Cardiac muscle cell (in vitro differentiated cells and primary cell): ENCODE results near the gene GREB1. TPM values are rescaled to one million over a fixed set of nuclear protein-coding genes. Genes with fewer than 3 reads are reported as not detected.

Experiments
- DNase-seq, 2 donors: peaks; one replicate each; pipeline versions ENCODE4 v3.0.0 to v3.0.0-alpha.2; 2010 to 2017; ENCODE audit warnings: low read depth in 1 of 2, low spot score in 1 of 2
- H3K27ac ChIP-seq: fragments of 200-600 bp; sonication (generic); 2 replicates; pipeline ENCODE4 v1.5.1; 2016
- H3K27me3 ChIP-seq: fragments of 200-600 bp; sonication (generic); 2 replicates; pipeline ENCODE4 v1.6.0; 2016; ENCODE audit warnings: control low read depth
- H3K36me3 ChIP-seq: fragments of 200-600 bp; sonication (generic); 2 replicates; pipeline ENCODE4 v1.5.1; 2016; ENCODE audit warnings: control low read depth
- H3K4me1 ChIP-seq: fragments of 200-600 bp; sonication (generic); 2 replicates; pipeline ENCODE4 v1.8.1; 2017; ENCODE audit warnings: low read depth, mild to moderate bottlenecking, mixed run types
- H3K4me3 ChIP-seq: fragments of 200-600 bp; sonication (generic); 2 replicates; pipeline ENCODE4 v1.5.1; 2016; ENCODE audit warnings: mild to moderate bottlenecking
- H3K9me3 ChIP-seq: fragments of 200-600 bp; sonication (generic); 2 replicates; pipeline ENCODE4 v1.5.1; 2017; ENCODE audit warnings: low read depth, mild to moderate bottlenecking, control low read depth
- CTCF ChIP-seq: IDR thresholded peaks from 2 replicates; pipeline ENCODE4 v1.5.1; 2012; ENCODE audit warnings: low read depth, mild to moderate bottlenecking, low read length
- polyA plus RNA-seq: library from polyadenylated mRNA; unstranded; fragments of >200 nt; fragmentation: Nextera tagmentation; extraction: Ambion mirVana; gene quantifications from 2 replicates; pipeline ENCODE4 v1.2.1, GENCODE V29; 2016
- total RNA-seq: library from RNA; depleted of rRNA; stranded (reverse); fragments of >200 nt; gene quantifications from 2 replicates; pipeline ENCODE4 v1.2.3, GENCODE V29; 2016

Gene GREB1
- total RNA-seq: 32.6 and 50.5 TPM in 2 replicates
- polyA plus RNA-seq: 27.1 and 36.8 TPM in 2 replicates

GRCh38 chr2:11533278-11534070 is at the start of gene GREB1:
GREB1 (plus strand) TSS chr2:11534045; CDS start chr2:11556615, 22,570 bp downstream.
- Histone ChIP-seq H3K27ac (peak within 1 kb of the TSS; percentile 50), H3K9me3 (no peaks in the 10 kb centered on the region), H3K36me3 (no peaks in the 10 kb centered on the region), H3K4me1 (peaks cover 34% of the 10 kb centered on the region), H3K4me3 (no peak within 1 kb of the TSS), H3K27me3 (no peaks in the 10 kb centered on the region)
- DNase-seq: no peak
- no peak for TF ChIP-seq CTCF

DNA sequence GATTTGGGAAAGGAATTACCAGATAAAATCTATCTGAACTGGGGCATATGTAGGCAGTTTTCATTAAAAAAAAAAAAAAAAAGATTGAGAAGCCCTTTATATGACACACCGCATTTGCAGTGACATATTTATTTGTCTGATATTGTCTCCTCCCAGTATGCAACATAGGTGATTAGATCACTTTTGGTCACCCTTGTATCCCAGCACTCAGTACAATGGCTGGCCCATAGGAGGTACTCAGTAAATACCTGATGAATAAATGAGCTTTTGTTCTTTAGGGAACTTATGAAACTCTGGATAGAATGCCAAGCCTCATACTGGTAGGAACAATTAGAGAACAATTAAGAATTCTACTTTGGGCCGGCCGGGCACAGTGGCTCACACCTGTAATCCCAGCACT is 45.0 kb upstream of the GREB1 start:
- H3K9me3 ChIP-seq: no peaks in the 10 kb centered on the region
- TF ChIP-seq CTCF: no peak
- no peaks in the 10 kb centered on the region for H3K27me3 ChIP-seq
- no peaks in the 10 kb centered on the region for H3K4me1 ChIP-seq
- H3K36me3 ChIP-seq: no peaks in the 10 kb centered on the region
- H3K27ac ChIP-seq: no peak overlapping the region
- DNase-seq: no peak
- H3K4me3 ChIP-seq: no peak overlapping the region

GRCh38 chr2:11490194-11490593 is 43.7 kb upstream of the GREB1 start:
- DNase-seq: no peak
- Histone ChIP-seq H3K4me3 (no peak overlapping the region), H3K27me3 (no peaks in the 10 kb centered on the region), H3K27ac (no peak overlapping the region), H3K4me1 (no peaks in the 10 kb centered on the region), H3K9me3 (no peaks in the 10 kb centered on the region), H3K36me3 (no peaks in the 10 kb centered on the region)
- TF ChIP-seq CTCF: no peak

- H3K36me3 ChIP-seq: no peaks in the 10 kb centered on the region
- H3K27me3 ChIP-seq: no peaks in the 10 kb centered on the region
- H3K4me3 ChIP-seq: no peak overlapping the region
- no peaks in the 10 kb centered on the region for H3K9me3 ChIP-seq
- H3K27ac ChIP-seq: no peak overlapping the region
- no peak for TF ChIP-seq CTCF
- peaks cover 8% of the 10 kb centered on the region for H3K4me1 ChIP-seq
- no peak for DNase-seq
Observed at GRCh38 chr2:11491348-11491933, 42.4 kb upstream of the GREB1 start.

- DNase-seq: no peak
- H3K36me3 ChIP-seq: no peaks in the 10 kb centered on the region
- no peaks in the 10 kb centered on the region for H3K9me3 ChIP-seq
- H3K27ac ChIP-seq: no peak overlapping the region
- H3K4me3 ChIP-seq: no peak overlapping the region
- H3K27me3 ChIP-seq: no peaks in the 10 kb centered on the region
- TF ChIP-seq CTCF: no peak
- H3K4me1 ChIP-seq: peaks cover 9% of the 10 kb centered on the region
Observed at GRCh38 chr2:11492244-11492643, 41.6 kb upstream of the GREB1 start.
